ENCODE data around the gene CDC14B.
A peak's percentile ranks its signal among the peaks of the same experiment; 100 is the strongest.
"Not testable (repeated sequence)": the region's sequence is repeated elsewhere in the genome, so short reads cannot be mapped to it uniquely, and the experiment has no call there.

CDC14B gene

GRCh38 chr9:96619491-96620180 lies at the start of gene CDC14B:
TSS of gene CDC14B (minus strand) at chr9:96619843. CDS start at chr9:96619378, 465 bp downstream.
- peak; percentile 50 to 66 for DNase-seq

- DNase-seq, result no peak
Measured at GRCh38 chr9:96668868-96669534, 49.4 kb upstream of the CDC14B start.

- DNase-seq, result no peak
Measured at GRCh38 chr9:96667363-96667728, 47.7 kb upstream of the CDC14B start.

- DNase-seq, result not testable (repeated sequence)
Measured at GRCh38 chr9:96666653-96667362, 47.2 kb upstream of the CDC14B start.

GRCh38 chr9:96665789-96666188 lies 46.1 kb upstream of the CDC14B start:
- DNase-seq, result no peak

GRCh38 chr9:96663506-96664120 lies 44.0 kb upstream of the CDC14B start:
- DNase-seq, result no peak

- DNase-seq, result no peak
Measured at GRCh38 chr9:96661711-96662110, 42.1 kb upstream of the CDC14B start.

GRCh38 chr9:96660692-96661248 lies 41.1 kb upstream of the CDC14B start:
- no peak for DNase-seq

- peak; percentile 74 to 78 for DNase-seq
Measured at GRCh38 chr9:96655198-96655851, 35.7 kb upstream of the CDC14B start, which contains the start of gene PRXL2C. TSS of gene PRXL2C (minus strand) at chr9:96655317. CDS start at chr9:96655281, 36 bp downstream.

GRCh38 chr9:96654450-96655197 lies 35.0 kb upstream of the CDC14B start:
- peak; percentile 37 to 46 for DNase-seq

- no peak for DNase-seq
Measured at GRCh38 chr9:96651626-96652025, 32.0 kb upstream of the CDC14B start.

GRCh38 chr9:96649620-96650324 lies 30.1 kb upstream of the CDC14B start:
- DNase-seq, result no peak

- DNase-seq, result no peak
Measured at GRCh38 chr9:96646081-96646991, 26.7 kb upstream of the CDC14B start.

GRCh38 chr9:96644137-96644536 lies 24.5 kb upstream of the CDC14B start:
- DNase-seq, result no peak

GRCh38 chr9:96641514-96641913 lies 21.9 kb upstream of the CDC14B start:
- DNase-seq, result no peak

- DNase-seq, result no peak
Measured at GRCh38 chr9:96638606-96639364, 19.1 kb upstream of the CDC14B start.

GRCh38 chr9:96636368-96636767 lies 16.7 kb upstream of the CDC14B start:
- DNase-seq, result no peak

GRCh38 chr9:96633579-96633978 lies 13.9 kb upstream of the CDC14B start:
- not testable (repeated sequence) for DNase-seq

GRCh38 chr9:96626912-96627311 lies 7.3 kb upstream of the CDC14B start:
- no peak for DNase-seq
